Stimulated activated CD8-positive, alpha-beta memory T cell treated with anti-CD3 and anti-CD28 coated beads, Interleukin-12 subunit alpha, Interleukin-12 subunit beta, amount 100 ng/mL, for 1 hour (primary cell): ENCODE data around the gene CHCHD6.

ENCODE experiments used
- DNase-seq: peaks from one replicate; pipeline ENCODE4 v3.0.0-alpha.2; 2020; ENCODE audit warnings: low read depth

The CHCHD6 gene

GRCh38 chr3:126704494-126705214 lies 614 bp downstream of the CHCHD6 start:
- DNase-seq = no peak

- DNase-seq = no peak
These were observed 2.6 kb downstream of the CHCHD6 start for GRCh38 chr3:126706631-126707030.

- no peak for DNase-seq
These were observed 7.2 kb downstream of the CHCHD6 start for GRCh38 chr3:126711121-126711760.

GRCh38 chr3:126713199-126713598 lies 9.2 kb downstream of the CHCHD6 start:
- no peak for DNase-seq

DNA sequence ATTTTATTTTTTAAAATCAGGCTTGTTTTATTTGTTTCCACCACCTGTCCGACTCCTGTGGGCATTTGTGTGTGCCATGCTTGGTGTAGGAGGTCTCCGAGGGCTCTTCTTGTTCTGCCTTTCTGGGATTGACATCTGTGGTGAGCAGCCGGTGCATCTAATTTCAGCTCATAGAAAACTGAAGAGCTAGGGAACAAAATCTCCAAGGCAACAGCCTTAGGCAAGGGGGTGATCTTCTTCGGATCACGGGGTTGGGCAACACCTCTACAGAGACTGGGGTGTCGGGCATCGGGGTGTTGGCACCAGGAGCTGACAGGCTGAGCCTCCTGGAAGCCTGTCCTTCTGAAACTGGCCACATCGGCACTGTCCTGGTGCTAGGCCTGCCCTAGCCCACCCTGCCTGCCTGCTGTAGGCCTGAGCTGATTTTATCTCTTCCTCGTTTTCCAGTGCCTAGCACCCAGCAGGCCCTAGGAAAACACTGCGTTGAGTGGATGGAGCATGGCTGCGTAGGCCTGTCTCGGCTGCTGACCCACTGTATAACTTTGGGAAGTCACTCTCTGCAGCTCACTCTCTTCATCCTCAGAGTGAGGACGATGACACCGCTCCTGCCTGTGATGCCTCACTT lies 10.3 kb downstream of the CHCHD6 start:
- no peak for DNase-seq

- no peak for DNase-seq
These were observed 10.9 kb downstream of the CHCHD6 start for GRCh38 chr3:126714921-126715320.

GRCh38 chr3:126715432-126715831 lies 11.4 kb downstream of the CHCHD6 start:
- no peak for DNase-seq

- DNase-seq = no peak
These were observed 12.0 kb downstream of the CHCHD6 start for GRCh38 chr3:126716057-126716456.

DNA sequence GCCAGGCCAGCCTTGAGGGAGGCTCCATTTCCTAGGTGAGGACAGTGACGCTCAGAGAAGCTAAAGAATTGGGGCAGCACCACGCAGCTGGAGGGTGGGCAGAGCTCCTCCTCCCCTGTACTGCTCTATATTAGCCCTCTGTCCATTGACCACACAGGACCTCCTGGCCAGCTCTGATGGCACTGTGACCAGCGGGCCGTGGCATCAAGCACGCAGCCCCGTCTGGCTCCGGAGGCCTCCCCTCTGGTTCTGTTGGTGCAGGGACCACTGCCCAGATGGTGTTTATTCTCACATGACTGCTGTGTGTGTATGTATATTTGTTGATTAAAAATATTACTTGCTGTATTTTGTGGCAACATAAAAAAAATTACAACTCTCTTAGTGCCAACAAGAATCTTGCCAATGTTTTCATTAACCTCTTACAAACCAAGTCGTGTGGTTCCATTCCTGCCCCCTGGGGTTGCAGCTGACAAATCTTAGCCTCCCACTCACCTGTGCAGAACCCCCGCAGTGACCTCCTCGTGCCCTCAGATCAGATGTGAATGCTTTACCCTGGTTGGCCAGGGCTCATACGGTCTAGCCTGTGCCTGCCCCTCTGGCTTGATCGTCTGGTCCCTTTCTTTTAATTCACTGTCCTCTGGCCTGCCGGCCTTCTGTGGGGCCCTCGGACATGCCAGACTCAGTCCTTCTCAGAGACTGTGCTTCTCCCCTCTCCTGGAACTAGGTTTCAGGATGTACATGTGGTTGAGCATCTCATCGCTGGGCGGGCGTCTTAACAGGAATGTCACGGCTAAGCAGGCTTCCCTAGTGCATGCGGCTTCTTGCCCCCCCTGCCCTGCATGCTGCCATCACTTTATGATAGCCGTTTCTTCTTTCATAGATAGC lies 14.8 kb downstream of the CHCHD6 start:
- no peak for DNase-seq

- DNase-seq = no peak
These were observed 16.6 kb downstream of the CHCHD6 start for GRCh38 chr3:126720596-126720995.

- no peak for DNase-seq
These were observed 17.2 kb downstream of the CHCHD6 start for GRCh38 chr3:126721246-126721645.

GRCh38 chr3:126723237-126723636 lies 19.2 kb downstream of the CHCHD6 start:
- no peak for DNase-seq

- no peak for DNase-seq
These were observed 19.8 kb downstream of the CHCHD6 start for GRCh38 chr3:126723801-126724200.

DNA sequence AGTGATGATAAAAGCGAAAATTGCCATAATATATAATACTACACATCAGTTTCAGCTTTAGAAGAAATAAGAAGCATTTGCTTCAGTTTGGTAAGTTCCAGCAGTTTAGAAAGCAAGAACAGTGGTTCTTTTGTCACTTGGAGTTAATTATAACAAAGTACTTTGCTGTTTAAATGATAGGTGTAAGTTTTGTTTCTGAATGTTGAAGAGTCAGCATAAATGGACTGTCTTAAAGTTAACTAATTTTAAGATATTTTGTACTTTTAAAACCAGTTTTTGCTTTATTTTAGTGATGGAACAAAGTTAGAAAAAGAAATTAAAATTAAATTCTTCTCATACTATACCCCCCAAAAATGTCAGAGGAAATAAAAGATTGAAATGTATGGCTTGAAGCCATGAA lies 24.6 kb downstream of the CHCHD6 start:
- no peak for DNase-seq

- no peak for DNase-seq
These were observed 26.3 kb downstream of the CHCHD6 start for GRCh38 chr3:126730376-126730775.

- DNase-seq = no peak
These were observed 27.0 kb downstream of the CHCHD6 start for GRCh38 chr3:126731044-126731443.

DNA sequence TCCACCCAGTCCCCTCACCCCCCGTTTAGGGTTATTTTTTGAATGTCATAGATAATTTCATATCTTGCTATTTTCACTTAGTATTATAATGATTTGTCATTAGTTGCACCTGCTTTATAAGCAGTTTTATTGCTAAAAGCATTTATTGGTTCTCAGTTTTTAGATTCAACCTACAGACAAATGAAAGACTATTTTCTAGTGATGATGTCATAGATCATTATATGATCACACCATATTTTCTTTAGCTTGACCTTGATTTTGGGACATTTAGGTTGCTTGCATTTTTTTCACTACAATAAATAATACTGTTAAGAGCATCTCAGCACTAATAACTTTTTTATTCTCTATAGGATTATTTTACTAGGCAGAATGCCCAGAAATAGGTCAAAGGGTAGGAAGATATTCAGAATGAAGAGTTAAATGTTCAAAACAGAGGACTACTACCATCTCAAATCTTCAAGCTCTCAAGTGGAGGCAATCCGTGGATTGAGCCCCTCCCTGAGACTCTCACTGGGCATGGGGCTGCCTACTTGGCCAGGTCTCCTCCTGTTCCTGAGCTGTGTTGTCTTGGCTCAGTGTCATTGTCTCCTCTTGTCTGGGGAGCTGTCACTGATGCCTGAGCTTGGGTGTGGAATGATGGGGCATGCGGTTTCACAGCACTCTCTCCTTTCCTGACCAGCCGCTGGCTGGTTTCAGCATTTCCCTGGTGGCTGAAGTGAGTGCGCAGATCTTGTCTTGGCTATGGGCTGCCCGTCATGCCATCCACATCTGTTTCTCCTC lies 28.4 kb downstream of the CHCHD6 start:
- DNase-seq = no peak

DNA sequence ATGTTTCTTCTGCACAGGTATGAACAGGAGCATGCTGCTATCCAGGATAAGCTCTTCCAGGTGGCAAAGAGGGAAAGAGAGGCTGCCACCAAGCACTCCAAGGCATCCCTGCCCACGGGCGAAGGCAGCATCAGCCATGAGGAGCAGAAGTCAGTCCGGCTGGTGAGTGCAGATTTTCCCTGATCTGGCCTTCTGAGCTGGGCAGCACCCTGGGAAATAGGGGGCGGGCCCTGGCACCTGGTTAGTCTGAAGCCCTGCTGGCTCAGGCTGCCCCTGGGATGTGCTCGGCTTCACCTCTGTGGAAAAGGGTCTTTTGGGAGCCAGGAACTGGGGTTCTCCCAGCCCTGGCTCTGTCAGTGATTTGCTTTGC lies 29.0 kb downstream of the CHCHD6 start:
- DNase-seq = no peak

GRCh38 chr3:126734106-126734723 lies 30.2 kb downstream of the CHCHD6 start:
- no peak for DNase-seq

DNA sequence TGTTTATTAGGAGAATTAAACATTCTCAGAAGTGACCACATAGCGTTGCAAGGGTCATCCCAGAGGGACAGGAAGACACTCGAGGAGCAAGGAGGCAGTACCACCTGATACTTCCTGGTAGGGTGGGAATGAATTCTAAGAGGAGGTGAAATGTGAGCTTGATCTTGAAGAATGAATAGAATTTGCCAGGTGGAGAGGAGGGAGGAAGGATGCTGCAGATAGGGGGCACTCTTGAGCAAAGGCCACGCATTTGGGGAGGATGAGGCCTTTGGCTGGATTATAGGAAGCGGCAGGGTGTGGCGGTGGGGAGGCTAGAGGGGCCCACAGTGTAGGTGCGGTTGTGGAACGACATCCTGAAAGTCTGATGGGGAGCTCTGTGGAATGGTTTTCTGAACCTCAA lies 33.5 kb downstream of the CHCHD6 start:
- DNase-seq = no peak

DNA sequence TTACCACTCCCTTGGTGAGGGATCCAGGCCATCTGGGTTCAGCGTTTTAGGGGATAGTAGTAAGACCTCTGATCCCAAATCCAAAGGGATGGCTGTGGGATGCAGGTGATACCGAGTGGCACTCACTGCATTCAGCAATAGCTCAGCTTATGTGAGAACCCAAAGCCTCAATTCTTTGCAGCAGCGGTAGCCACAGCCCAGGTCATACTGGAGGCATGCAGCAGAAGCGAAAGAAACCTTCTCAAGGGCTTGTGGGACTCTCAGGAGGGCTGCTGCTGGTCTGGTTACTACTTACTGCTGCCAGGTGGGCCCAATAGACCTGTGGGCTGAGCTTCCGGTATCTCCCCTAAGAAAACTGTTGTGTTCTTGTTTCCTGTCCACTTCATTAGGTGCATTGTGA lies 38.0 kb downstream of the CHCHD6 start:
- no peak for DNase-seq
